ENCODE measurements around the gene BSN. TPM values are rescaled to one million over a fixed set of nuclear protein-coding genes. Genes with fewer than 3 reads are reported as not detected.

Gene BSN
- total and polyA plus RNA-seq, 8 donors = 0.56 to 1.6 (median 0.97) TPM

DNA sequence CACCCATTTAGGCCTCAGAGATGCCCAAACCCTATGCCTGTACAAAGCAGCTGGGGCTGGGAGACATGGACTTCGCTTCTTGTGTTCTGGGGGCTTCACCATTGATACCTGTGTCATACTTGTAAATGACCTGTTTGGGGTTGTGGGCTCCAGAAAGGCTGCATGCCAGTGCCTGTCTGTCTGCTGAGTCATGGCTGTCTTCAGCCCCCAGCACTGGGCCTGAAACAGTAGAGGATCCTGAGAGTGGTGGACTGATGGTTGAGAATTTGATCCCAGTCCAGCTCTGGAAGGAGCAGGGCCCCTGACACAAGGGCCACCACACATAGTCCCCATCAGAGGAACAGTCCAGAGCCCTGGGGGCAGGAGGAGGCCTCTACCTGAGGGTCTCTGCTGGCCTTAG is 95.3 kb downstream of the BSN start:
- Histone ChIP-seq H3K4me3 (no peak overlapping the region), H3K36me3 (no peaks in the 10 kb centered on the region), H3K4me1 (peaks cover 7 to 13% (median 9%) of the 10 kb centered on the region in 3 donors), H3K27ac (no peak overlapping the region), H3K27me3 (no peaks in the 10 kb centered on the region), H3K9me3 (no peaks in the 10 kb centered on the region)
- DNase-seq (no peak), ATAC-seq (no peak), FAIRE-seq (no peak)
- no peak for TF ChIP-seq CTCF (IDR thresholded peaks at IDR 0.05)
- 97 to 100% methylated on average over 1 of the region's 1 CpG for WGBS, 2 donors
- intact Hi-C loops (cut with DNase I) = no loop called here

DNA sequence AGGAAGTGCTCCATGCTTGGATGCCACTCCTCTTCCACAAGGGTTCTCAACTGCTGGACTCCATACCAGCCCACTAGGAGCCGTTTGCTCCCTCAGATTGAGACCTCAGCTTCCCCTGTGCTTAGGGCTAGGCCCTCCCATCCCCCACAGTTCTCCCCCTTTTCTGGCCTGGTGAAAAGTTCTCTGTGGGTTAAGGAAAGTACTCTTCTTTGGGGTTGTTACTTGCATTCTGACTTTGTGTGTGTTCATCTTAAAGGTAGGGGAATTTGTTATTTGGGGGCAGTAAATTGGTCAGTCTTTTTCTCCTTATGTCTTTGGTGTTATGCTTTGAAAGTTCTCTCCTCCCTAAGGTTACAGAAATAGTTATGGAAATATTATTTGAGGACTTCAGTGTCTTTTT is 95.9 kb downstream of the BSN start:
- DNase-seq = no peak
- Histone ChIP-seq H3K27ac (no peak overlapping the region), H3K9me3 (no peaks in the 10 kb centered on the region), H3K4me1 (peaks cover 7 to 13% (median 9%) of the 10 kb centered on the region in 3 donors), H3K27me3 (no peaks in the 10 kb centered on the region), H3K36me3 (no peaks in the 10 kb centered on the region), H3K4me3 (no peak overlapping the region)
- FAIRE-seq = no peak
- ATAC-seq = no peak
- 79 to 86% methylated on average over 1 of the region's 1 CpG for WGBS, 2 donors
- intact Hi-C loops (cut with DNase I) = loop anchor here in 2 of 3 donors (10.0 kb wide), 2 partner anchors 85 to 105 kb away; no protein-coding TSS in a partner anchor
- TF ChIP-seq CTCF (IDR thresholded peaks at IDR 0.05) = no peak

GRCh38 chr3:49650637-49651036 is 96.4 kb downstream of the BSN start:
- no peak for TF ChIP-seq CTCF (IDR thresholded peaks at IDR 0.05)
- Histone ChIP-seq H3K4me1 (peaks cover 7 to 13% (median 9%) of the 10 kb centered on the region in 3 donors), H3K36me3 (no peaks in the 10 kb centered on the region), H3K9me3 (no peaks in the 10 kb centered on the region), H3K27ac (no peak overlapping the region), H3K4me3 (no peak overlapping the region), H3K27me3 (no peaks in the 10 kb centered on the region)
- 73 to 78% methylated on average over 8 of the region's 8 CpGs for WGBS, 2 donors
- intact Hi-C loops (cut with DNase I) = loop anchor here in 2 of 3 donors (10.0 kb wide), 2 partner anchors 86 to 106 kb away; no protein-coding TSS in a partner anchor
- ATAC-seq (no peak), FAIRE-seq (no peak), DNase-seq (no peak)

DNA sequence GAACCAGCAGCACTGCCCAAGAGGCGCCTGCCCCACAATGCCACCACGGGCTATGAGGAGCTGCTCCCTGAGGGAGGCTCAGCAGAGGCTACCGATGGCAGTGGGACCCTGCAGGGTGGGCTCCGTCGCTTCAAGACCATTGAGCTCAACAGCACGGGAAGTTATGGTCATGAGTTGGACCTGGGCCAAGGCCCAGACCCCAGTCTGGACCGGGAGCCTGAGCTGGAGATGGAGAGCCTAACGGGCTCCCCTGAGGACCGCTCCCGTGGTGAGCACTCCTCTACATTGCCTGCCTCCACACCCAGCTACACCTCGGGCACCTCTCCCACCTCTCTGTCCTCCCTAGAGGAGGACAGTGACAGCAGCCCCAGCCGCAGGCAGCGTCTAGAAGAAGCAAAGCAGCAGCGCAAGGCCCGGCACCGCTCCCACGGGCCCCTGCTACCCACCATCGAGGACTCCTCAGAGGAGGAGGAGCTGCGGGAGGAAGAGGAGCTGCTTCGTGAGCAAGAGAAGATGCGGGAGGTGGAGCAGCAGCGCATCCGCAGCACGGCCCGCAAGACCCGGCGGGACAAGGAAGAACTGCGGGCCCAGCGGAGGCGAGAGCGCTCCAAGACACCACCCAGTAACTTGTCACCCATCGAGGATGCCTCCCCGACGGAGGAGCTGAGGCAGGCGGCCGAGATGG is 98.1 kb downstream of the BSN start:
- FAIRE-seq (no peak), DNase-seq (peak in 1 of 6 donors; percentile 14), ATAC-seq (no peak)
- Histone ChIP-seq H3K27me3 (no peaks in the 10 kb centered on the region), H3K4me1 (peaks cover 7 to 13% (median 9%) of the 10 kb centered on the region in 3 donors), H3K4me3 (no peak overlapping the region), H3K27ac (no peak overlapping the region), H3K36me3 (no peaks in the 10 kb centered on the region), H3K9me3 (no peaks in the 10 kb centered on the region)
- TF ChIP-seq CTCF (IDR thresholded peaks at IDR 0.05) = no peak
- 86 to 87% methylated on average over 33 to 36 of the region's 36 CpGs for WGBS, 2 donors
- intact Hi-C loops (cut with DNase I) = loop anchor here in 2 of 3 donors (10.0 kb wide), 2 partner anchors 88 to 108 kb away; no protein-coding TSS in a partner anchor

DNA sequence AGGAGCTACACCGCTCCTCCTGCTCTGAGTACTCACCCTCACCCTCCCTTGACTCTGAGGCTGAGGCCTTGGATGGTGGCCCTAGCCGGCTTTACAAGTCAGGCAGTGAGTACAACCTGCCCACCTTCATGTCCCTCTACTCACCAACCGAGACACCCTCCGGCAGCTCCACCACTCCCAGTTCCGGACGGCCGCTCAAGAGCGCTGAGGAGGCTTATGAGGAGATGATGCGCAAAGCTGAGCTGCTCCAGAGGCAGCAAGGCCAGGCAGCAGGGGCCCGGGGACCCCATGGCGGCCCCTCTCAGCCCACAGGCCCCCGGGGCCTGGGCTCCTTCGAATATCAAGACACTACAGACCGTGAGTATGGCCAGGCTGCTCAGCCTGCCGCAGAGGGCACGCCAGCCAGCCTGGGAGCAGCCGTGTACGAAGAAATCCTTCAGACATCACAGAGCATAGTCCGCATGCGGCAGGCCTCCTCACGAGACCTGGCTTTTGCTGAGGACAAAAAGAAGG is 98.7 kb downstream of the BSN start:
- DNase-seq = peak in 1 of 6 donors; percentile 36
- Histone ChIP-seq H3K36me3 (no peaks in the 10 kb centered on the region), H3K4me1 (peaks cover 4 to 9% (median 8%) of the 10 kb centered on the region in 3 donors), H3K9me3 (no peaks in the 10 kb centered on the region), H3K27ac (no peak overlapping the region), H3K4me3 (no peak overlapping the region), H3K27me3 (no peaks in the 10 kb centered on the region)
- TF ChIP-seq CTCF (IDR thresholded peaks at IDR 0.05) = no peak
- intact Hi-C loops (cut with DNase I) = loop anchor here in 2 of 3 donors (10.0 kb wide), 2 partner anchors 88 to 108 kb away; no protein-coding TSS in a partner anchor
- no peak for ATAC-seq
- no peak for FAIRE-seq
- WGBS, 2 donors = 84 to 90% methylated on average over 21 of the region's 21 CpGs
